Activated CD8-positive, alpha-beta T cell treated with anti-CD3 and anti-CD28 coated beads for 36 hours (primary cell): ENCODE measurements around the gene GLCE. TPM values are rescaled to one million over a fixed set of nuclear protein-coding genes. Genes with fewer than 3 reads are reported as not detected.
A peak's percentile ranks its signal among the peaks of the same experiment; 100 is the strongest.

Experiments used
- ATAC-seq: fragments of 200-7000 bp; cut with Tn5 transposase; one replicate; pipeline ENCODE4 v1.10.0; 2021; ENCODE audit warnings: mild to moderate bottlenecking, moderate library complexity
- CTCF ChIA-PET: fragments of 350-600 bp; sonication (Branson Sonifier 250); formaldehyde crosslinking; loops from one replicate; lab custom pipeline; 2021; ENCODE audit warnings: antibody characterized with exemption; lab: Charles Lee
- POLR2A ChIA-PET: fragments of 350-600 bp; sonication (Branson Sonifier 250); formaldehyde crosslinking; loops from one replicate; lab custom pipeline; 2021; ENCODE audit warnings: antibody characterized with exemption; lab: Charles Lee
- DNase-seq: peaks from one replicate; pipeline ENCODE4 v3.0.0-alpha.2; 2020
- H3K27ac Mint-ChIP-seq: one replicate; pipeline ENCODE4 v1.8.0; 2021; ENCODE audit warnings: mild to moderate bottlenecking, mixed read lengths
- H3K27me3 Mint-ChIP-seq: one replicate; pipeline ENCODE4 v1.8.0; 2021; ENCODE audit warnings: mixed read lengths
- H3K36me3 Mint-ChIP-seq: one replicate; pipeline ENCODE4 v1.8.0; 2021; ENCODE audit warnings: low read depth, mixed read lengths
- H3K4me1 Mint-ChIP-seq: one replicate; pipeline ENCODE4 v1.8.0; 2021; ENCODE audit warnings: low read depth, mixed read lengths
- H3K4me3 Mint-ChIP-seq: one replicate; pipeline ENCODE4 v1.8.0; 2021; ENCODE audit warnings: mild to moderate bottlenecking, moderate library complexity, mixed read lengths
- H3K9me3 Mint-ChIP-seq: one replicate; pipeline ENCODE4 v1.8.0; 2021; ENCODE audit warnings: mixed read lengths
- CTCF ChIP-seq: fragments of 200-600 bp; IDR thresholded peaks from one replicate; pipeline ENCODE4 v1.8.0; 2022; ENCODE audit warnings: antibody characterized with exemption, mild to moderate bottlenecking
- intact Hi-C: fragments of 100-400 bp; cut with micrococcal nuclease; formaldehyde crosslinking; loops from one replicate; pipeline ENCODE4 v1.10.0; 2022
- total RNA-seq, 2 experiments: library from RNA; stranded (reverse); gene quantifications; one replicate each; pipeline ENCODE4 v1.2.3, GENCODE V29; 2021

GLCE gene
- total RNA-seq, 2 experiments from 2014 or later = 2.8 to 4.3 TPM

- ChIA-PET POLR2A (interaction anchor here (0.9 kb wide), 1 partner anchor 120 kb away, joined by 3 read pairs; no protein-coding TSS in a partner anchor), CTCF (interaction anchor here (0.9 kb wide), 1 partner anchor 142 kb away, joined by 3 read pairs; no protein-coding TSS in a partner anchor)
- no peaks in the 10 kb centered on the region for H3K36me3 Mint-ChIP-seq
- intact Hi-C loops = no loop called here
- DNase-seq = no peak
- no peak overlapping the region for H3K4me3 Mint-ChIP-seq
- H3K4me1 Mint-ChIP-seq = peaks cover 3% of the 10 kb centered on the region
- no peak for ATAC-seq
- peaks cover 30% of the 10 kb centered on the region for H3K27me3 Mint-ChIP-seq
- H3K27ac Mint-ChIP-seq = no peak overlapping the region
- H3K9me3 Mint-ChIP-seq = no peaks in the 10 kb centered on the region
- TF ChIP-seq CTCF = peak; percentile 35
These were observed 143.1 kb downstream of the GLCE start for GRCh38 chr15:69303337-69304181.

GRCh38 chr15:69304182-69304545 lies 143.7 kb downstream of the GLCE start:
- no peak for ATAC-seq
- no peaks in the 10 kb centered on the region for H3K9me3 Mint-ChIP-seq
- peaks cover 3% of the 10 kb centered on the region for H3K4me1 Mint-ChIP-seq
- TF ChIP-seq CTCF = no peak
- no peak overlapping the region for H3K4me3 Mint-ChIP-seq
- intact Hi-C loops = no loop called here
- ChIA-PET POLR2A (interaction anchor here (0.9 kb wide), 1 partner anchor 120 kb away, joined by 3 read pairs; no protein-coding TSS in a partner anchor), CTCF (interaction anchor here (0.9 kb wide), 1 partner anchor 142 kb away, joined by 3 read pairs; no protein-coding TSS in a partner anchor)
- no peak overlapping the region for H3K27ac Mint-ChIP-seq
- H3K36me3 Mint-ChIP-seq = no peaks in the 10 kb centered on the region
- no peak for DNase-seq
- peaks cover 32% of the 10 kb centered on the region for H3K27me3 Mint-ChIP-seq

- H3K27me3 Mint-ChIP-seq = peaks cover 25% of the 10 kb centered on the region
- intact Hi-C loops = no loop called here
- no peak overlapping the region for H3K27ac Mint-ChIP-seq
- H3K9me3 Mint-ChIP-seq = no peaks in the 10 kb centered on the region
- DNase-seq = no peak
- TF ChIP-seq CTCF = no peak
- H3K4me3 Mint-ChIP-seq = no peak overlapping the region
- CTCF ChIA-PET = no interaction called here
- POLR2A ChIA-PET = no interaction called here
- no peaks in the 10 kb centered on the region for H3K36me3 Mint-ChIP-seq
- ATAC-seq = no peak
- no peaks in the 10 kb centered on the region for H3K4me1 Mint-ChIP-seq
These were observed 144.9 kb downstream of the GLCE start for GRCh38 chr15:69305204-69305931.

- no peaks in the 10 kb centered on the region for H3K4me1 Mint-ChIP-seq
- H3K4me3 Mint-ChIP-seq = no peak overlapping the region
- intact Hi-C loops = no loop called here
- DNase-seq (no peak), ATAC-seq (no peak)
- ChIA-PET CTCF (no interaction called here), POLR2A (no interaction called here)
- no peak for TF ChIP-seq CTCF
- peaks cover 25% of the 10 kb centered on the region for H3K27me3 Mint-ChIP-seq
- H3K36me3 Mint-ChIP-seq = no peaks in the 10 kb centered on the region
- no peaks in the 10 kb centered on the region for H3K9me3 Mint-ChIP-seq
- no peak overlapping the region for H3K27ac Mint-ChIP-seq
These were observed 145.6 kb downstream of the GLCE start for GRCh38 chr15:69305933-69306568.
